Stimulated activated CD8-positive, alpha-beta memory T cell treated with anti-CD3 and anti-CD28 coated beads, Interleukin-4, amount 100 ng/mL, for 1 hour (primary cell): ENCODE measurements around the gene PLCE1.
"Not testable (repeated sequence)": the region's sequence is repeated elsewhere in the genome, so short reads cannot be mapped to it uniquely, and the experiment has no call there.

Experiments used
- DNase-seq, 2 donors: peaks; one replicate each; pipeline ENCODE4 v3.0.0-alpha.2; 2020; ENCODE audit warnings: low read depth in 2 of 2, low spot score in 1 of 2

The PLCE1 gene

DNA sequence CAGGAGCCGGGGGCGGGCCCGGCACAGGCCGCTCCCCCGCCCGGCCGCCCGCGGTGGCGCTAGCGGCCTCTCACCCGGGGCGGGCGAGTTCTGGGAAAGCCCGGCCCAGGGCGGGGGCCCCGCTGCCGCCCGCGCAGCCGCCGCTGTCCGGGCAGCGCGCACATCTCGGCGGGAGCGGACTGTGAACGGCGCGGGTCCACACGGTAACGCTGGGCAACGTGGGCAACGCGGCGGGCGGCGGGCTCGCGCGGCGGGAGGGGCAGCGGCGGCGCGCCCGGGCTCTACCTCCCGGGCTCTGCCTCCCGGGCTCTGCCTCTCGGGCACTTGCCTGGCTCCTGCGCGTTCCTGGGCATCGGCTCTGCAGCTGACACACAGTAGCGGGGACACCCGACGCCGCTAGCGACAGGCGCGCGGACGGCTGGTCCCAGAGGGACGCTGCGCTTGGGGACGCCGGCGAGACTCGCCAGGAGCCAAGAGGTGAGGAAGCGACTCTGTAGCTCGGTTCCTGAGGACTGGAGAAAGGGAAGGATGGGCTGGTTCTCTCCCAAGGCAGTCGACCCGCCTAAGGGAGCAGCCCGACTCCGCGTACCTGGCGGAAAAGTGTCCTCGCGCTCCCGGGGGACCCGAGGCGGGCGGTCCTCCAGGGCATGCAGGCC, at the start of gene PLCE1:
PLCE1 (plus strand) TSS at position 150 of the 656 bp plus-strand sequence. CDS start 37,116 bp downstream, outside the sequence.
- DNase-seq: no peak

GRCh38 chr10:93945819-93946218, 47.9 kb upstream of the PLCE1 start:
- DNase-seq: no peak

- no peak for DNase-seq
Measured at GRCh38 chr10:93947055-93947454, 46.7 kb upstream of the PLCE1 start.

- DNase-seq: no peak
Measured at GRCh38 chr10:93947524-93947923, 46.2 kb upstream of the PLCE1 start.

DNA sequence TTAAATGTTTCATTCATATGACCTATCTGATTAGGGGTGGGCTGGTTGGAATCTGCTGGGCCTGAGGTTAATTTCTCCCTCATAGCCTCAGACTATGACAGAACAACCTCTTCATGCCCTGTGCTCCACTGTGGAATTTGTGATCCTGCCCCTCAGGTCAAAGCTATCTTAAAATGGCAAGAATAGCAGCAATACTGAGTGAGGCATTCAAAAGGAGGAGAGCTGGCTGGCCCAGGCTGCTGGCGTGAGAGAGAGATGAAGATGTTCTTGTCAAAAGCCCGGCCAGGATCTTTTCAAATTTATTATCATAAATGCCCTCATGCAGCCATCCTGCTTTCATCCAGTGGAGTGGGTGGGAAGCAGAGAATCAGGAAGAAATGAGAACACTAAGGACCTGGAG, 41.8 kb upstream of the PLCE1 start:
- DNase-seq: no peak

DNA sequence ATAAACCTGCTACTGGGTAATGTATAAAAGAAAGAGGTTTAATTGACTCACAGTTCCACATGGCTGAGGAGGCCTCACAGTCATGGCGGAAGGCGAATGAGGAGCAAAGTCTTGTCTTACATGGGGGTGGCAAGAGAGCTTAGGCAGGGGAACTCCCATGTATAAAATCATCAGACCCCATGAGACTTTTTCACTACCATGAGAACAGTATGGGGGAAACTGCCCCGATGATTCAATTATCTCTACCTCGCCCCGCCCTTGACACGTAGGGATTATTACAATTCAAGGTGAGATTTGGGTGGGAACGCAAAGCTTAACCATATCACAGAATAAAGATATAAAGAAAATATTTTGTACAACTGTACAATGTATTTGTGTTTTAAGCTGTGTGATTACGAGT, 39.4 kb upstream of the PLCE1 start:
- DNase-seq: no peak

GRCh38 chr10:93954726-93955363, 38.9 kb upstream of the PLCE1 start:
- no peak for DNase-seq

DNA sequence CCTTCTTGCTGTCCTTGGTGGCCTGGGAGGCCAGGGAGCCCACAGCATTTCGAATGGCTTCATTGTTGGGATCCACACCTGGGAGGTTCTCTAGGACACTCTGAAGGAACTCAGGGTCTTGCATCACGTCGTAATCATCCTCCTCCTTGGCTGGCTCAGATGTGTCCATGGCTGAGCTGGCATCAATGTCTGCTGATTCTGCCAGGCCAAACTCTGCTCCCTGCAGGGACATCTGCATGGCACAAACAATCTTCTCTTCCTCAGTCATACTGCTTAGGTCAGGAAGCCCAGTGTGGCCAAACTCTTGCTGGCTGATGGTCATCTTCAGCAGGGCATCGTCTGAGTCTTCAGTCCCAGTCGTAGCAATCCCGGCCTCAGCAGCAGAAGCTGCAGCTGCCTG, 34.9 kb upstream of the PLCE1 start:
- DNase-seq: no peak

GRCh38 chr10:93960988-93961387, 32.7 kb upstream of the PLCE1 start:
- not testable (repeated sequence) for DNase-seq

- DNase-seq: no peak
Measured at GRCh38 chr10:93962973-93963372, 30.8 kb upstream of the PLCE1 start.

DNA sequence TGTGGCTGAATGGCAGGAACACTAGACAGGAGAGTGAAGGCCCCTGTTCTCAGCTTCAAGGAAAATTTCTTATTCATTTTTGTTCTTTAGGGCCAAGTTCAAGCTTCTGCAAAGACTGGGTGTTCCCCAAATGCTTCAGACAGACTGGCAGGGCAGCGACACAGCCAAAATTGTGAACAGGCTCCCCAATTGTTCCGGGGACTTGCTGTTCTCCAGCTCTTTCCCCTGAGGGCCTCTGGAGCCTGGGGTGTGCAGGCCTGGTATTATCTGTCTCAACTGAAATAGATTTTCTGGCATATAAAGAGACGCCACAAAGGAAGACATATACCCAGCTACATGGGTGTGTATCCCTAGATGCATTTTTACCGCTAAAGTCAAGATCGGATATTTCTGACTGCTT, 30.3 kb upstream of the PLCE1 start:
- DNase-seq: no peak

DNA sequence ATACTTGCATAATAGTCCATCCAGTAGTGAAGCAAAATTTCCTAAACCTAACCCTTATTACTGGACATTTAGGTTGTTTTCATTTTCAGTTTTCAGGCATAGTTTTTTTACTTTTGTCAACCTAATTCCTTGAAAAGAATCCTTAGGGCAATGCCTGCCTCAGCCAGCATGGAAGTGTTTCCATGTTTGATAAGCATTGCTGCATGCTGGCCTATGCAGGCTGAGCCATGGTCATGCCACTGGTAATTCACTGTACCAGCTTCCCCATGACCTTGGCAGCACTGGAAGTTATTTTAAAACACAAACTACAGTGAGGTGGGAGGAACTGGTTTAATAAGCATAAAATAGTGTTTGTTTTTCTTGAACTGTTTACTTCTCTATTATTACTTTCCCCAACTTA, 27.8 kb upstream of the PLCE1 start:
- DNase-seq: no peak

DNA sequence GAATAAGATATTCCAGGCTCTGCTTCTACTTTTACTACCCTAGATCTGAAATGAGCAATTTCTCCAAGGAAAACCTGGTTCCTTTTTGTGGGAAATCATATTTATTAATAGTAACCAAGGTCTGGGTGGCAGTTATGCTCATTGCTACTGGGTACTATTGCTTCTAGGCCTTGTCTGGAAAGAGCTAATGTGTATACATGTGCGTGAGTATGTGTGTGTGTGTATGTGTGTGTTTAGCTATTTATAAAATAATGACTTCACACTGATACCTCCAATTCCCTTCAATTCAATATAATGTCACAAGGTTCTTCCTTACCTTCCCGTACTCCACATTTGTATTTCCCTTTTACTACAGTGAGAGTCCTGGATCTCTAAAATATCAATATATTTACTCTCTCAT, 26.0 kb upstream of the PLCE1 start:
- DNase-seq: no peak

GRCh38 chr10:93968540-93968945, 25.2 kb upstream of the PLCE1 start:
- no peak for DNase-seq

DNA sequence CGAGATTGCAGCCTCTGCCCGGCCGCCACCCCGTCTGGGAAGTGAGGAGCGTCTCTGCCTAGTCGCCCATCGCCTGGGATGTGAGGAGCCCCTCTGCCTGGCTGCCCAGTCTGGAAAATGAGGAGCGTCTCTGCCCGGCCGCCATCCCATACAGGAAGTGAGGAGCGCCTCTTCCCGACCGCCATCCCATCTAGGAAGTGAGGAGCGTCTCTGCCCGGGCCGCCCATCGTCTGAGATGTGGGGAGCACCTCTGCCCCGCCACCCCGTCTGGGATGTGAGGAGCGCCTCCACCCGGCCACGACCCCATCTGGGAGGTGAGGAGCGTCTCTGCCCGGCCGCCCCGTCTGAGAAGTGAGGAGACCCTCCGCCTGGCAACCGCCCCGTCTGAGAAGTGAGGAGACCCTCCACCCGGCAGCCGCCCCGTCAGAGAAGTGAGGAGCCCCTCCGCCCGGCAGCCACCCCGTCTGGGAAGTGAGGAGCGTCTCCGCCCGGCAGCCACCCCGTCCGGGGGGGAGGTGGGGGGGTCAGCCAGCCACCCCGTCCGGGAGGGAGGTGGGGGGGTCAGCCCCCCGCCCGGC, 23.2 kb upstream of the PLCE1 start:
- DNase-seq: not testable (repeated sequence)

GRCh38 chr10:93973748-93974445, 19.8 kb upstream of the PLCE1 start:
- no peak for DNase-seq

- DNase-seq: no peak
Measured at GRCh38 chr10:93977442-93977841, 16.3 kb upstream of the PLCE1 start.

DNA sequence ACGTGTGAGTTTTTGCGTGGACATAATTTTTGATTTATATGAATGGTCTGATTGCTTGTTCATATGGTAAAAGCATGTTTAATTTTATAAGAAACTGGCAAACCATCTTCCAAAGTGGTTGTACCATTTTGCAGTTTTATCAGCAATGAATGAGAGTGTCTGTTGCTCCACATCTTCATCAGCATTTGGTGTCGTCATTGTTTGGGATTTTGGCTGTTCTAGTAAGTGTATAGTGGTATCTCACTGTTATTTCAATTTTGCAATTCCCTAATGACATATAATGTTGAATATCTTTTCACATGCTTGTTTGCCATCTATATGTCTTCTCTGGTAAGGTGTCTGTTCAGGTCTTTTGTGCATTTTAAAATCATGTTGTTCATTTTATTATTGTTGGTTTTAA, 13.2 kb upstream of the PLCE1 start:
- no peak for DNase-seq

DNA sequence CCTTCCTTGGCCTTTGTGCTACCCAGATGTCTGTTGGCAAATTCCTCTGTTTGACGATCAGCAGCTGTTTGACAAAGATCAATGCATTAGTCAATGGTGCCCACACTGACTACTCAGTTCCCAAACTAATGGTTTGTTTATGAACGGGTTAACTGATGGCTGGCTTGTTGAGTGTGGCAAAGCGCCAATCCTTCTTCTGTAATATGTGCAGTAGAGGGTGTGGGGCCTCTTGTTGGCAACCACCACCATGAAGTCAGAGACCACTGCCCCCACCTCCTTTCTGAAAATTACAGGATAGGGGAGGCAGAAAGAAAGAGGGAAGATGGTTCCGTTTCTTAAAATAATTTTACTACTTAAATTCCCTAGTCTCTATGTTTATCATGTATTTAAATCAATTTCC, 2.6 kb upstream of the PLCE1 start:
- no peak for DNase-seq

DNA sequence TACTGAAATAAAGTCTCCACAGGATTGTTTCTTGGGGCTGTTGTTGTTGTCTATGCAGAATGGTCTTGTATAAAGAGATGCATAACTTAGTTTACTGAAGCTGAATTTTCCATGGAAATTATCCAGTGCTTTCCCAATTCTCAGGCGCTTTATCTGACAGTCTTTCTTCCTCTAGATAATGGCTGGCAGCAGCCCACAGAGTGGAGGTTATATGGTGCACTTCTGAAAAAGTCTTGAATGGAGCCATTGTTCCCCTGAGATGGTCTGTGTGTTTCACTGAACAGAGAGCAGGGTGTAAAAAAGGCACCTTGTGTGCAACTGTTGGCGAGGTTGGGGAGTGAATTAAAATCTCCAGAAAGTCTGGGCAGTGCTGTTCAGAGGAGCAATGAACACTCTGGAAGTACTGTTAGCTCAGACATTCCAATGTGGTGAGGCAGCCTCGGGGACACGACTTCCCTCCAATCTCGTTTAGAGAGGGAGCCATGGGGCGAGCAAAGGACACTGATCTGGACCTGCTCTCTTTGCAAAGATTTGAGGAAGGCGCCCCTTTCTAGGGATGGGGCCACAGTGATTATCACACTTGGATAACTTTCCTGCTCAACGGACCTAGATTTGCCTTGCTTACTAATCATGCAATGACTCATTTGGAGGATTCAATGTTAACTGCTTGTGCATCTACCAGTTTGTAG, 2.0 kb upstream of the PLCE1 start:
- no peak for DNase-seq

DNA sequence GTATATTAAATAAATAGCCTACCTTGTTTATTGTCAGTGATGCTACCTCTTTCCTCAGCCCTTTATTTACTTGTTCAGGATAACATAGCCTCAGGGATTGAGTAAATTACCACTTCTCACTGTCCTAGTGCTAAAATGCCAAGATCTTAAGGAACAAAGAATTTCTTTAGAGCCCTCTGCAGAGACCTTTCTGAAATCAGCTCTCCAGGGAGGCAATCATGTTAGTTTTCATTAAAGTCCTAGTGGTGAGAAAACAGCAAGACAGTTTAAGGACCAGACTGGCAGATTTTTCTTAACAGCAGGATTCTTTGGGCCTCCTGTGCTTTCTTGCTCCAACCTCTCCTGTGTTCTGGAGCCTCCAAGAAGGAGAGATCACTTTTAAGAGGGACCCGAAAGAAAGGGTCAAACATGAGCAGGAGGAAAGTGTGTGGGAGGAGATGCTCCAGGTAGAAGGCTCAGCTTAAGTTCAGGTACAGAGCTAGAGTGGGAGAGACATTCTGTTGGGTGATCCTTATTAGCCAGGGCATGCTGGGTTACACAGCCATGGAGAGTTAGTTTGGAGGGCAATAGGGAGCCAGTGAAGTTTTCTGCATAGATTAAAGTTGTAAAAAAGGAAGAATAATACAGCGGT, 1.2 kb upstream of the PLCE1 start:
- no peak for DNase-seq
